Hippocampal formation (tissue), 2 donors: ENCODE data around the gene CAPN1.
"Not testable (repeated sequence)": the region's sequence is repeated elsewhere in the genome, so short reads cannot be mapped to it uniquely, and the experiment has no call there.

ENCODE experiments used
- DNase-seq, 2 donors: peaks; one replicate each; lab custom pipeline; 2025; lab: John Stamatoyannopoulos, UW

CAPN1 gene

GRCh38 chr11:65181569-65182257 is at the start of gene CAPN1:
CAPN1 (plus strand) TSS chr11:65181928; CDS start chr11:65182702, 774 bp downstream.
- peak in 1 of 2 donors; percentile 26 for DNase-seq

DNA sequence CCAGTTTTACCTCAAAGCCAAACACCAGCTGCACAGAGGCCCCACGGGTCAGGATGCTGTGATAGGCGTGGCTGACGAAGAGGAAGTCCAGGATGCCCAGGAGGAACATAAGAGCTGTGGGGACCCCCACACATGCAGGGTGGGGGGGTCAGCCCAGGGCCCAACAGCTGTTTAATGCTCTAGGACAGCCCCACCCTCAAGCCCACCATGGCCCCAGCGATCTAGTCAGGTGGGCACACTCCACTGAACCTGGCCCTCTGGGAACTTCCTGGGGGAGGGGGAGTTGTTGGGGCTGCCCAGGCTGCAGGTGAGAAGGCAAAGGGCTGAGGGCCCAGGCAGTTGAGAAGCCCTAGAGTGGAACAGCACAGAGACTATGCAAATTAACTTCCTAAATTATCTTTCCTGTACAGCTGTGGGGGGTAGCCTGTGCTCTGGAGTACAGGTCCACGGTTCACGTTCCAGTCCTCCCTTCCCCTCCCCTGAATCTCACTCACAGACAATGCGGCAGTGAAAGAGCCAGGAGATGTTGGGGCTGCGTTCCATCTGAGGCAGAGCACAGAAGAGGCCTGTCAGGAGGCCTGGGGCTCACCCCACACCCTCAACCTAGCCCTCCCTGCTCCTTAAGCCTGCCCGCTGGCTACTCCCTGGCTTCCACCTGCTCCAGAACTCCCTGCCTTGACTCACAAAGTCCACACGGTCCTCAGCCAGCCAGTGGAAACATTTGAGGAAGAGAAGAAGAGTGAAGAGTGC is 49.3 kb upstream of the CAPN1 start:
- no peak for DNase-seq

- DNase-seq = no peak
Observed at GRCh38 chr11:65132988-65133700, 48.6 kb upstream of the CAPN1 start.

DNA sequence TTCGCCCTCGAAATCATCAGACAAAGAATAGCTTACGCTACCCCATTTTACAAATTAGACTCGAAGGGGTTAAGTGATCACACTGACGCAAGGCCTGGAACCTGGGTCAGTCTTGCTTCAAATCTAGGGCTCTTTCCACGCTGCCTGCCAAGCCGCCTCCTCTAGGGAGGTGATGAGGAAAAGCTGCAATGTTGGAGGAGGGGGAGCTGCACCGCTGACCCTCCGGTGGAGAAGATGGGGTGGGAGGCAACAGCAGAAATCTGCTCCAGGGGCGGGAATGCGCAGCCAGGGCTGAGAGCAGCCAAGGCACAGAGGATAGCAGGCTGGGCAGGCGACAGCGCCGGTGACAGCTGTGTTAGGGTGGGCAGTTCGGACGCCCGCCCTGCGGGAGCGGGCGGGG is 48.0 kb upstream of the CAPN1 start:
- DNase-seq = no peak

- DNase-seq = peak; percentile 85 to 86
Observed at GRCh38 chr11:65134240-65134951, 47.3 kb upstream of the CAPN1 start, which contains the start of gene SYVN1. SYVN1 (minus strand) TSS chr11:65134519; CDS start chr11:65133601, 918 bp downstream.

- peak; percentile 81 to 90 for DNase-seq
Observed at GRCh38 chr11:65134952-65135632, 46.6 kb upstream of the CAPN1 start.

DNA sequence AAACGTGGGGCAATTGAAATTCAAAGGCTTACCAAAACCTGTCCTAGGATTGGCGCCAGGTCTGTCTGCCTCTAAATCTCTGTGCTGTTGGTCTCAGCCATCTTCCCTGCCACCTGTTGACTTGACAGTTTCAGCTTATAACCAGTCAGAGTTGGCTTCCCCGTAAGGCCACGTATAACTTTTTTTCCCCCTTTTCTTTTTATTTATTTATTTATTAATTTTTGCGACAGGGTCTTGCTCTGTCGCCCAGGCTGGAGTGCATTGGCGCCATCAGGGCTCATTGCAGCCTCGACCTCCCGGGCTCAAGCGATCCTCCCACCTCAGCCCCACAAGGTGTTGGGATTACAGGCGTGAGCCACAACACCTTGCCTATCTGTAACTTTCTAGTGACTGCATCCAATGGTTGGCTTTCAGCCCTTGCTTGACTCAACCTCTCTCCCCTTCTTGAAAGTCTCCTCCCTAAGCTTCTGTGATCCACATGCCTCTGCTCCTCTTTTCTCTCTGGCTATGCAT is 46.0 kb upstream of the CAPN1 start:
- DNase-seq = no peak

DNA sequence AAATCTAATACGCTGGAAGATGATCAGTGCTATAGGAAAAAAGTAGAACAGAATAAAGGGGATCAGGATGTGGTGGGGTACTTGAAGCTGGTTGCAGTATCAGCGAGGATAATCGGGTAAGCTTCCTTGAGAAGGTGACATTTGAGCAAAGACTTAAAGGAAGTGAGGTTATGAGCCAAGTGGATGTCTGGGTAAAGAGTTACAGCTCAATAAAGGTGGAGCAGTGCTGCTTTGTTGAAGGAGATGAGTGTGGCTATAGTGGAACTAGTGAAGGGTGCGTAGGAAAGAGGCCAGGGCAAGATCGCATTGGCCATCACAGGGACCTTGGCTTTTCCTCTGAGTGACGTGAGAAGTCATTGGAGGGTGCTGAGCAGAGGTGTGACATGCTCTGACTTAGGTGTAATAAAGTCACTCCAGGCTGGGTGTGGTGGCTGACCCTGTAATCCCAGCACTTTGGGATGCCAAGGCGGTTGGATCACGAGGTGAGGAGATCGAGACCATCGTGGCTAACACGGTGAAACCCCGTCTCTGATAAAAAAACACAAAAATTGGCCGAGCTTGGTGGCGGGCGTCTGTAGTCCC is 45.1 kb upstream of the CAPN1 start:
- DNase-seq = no peak

DNA sequence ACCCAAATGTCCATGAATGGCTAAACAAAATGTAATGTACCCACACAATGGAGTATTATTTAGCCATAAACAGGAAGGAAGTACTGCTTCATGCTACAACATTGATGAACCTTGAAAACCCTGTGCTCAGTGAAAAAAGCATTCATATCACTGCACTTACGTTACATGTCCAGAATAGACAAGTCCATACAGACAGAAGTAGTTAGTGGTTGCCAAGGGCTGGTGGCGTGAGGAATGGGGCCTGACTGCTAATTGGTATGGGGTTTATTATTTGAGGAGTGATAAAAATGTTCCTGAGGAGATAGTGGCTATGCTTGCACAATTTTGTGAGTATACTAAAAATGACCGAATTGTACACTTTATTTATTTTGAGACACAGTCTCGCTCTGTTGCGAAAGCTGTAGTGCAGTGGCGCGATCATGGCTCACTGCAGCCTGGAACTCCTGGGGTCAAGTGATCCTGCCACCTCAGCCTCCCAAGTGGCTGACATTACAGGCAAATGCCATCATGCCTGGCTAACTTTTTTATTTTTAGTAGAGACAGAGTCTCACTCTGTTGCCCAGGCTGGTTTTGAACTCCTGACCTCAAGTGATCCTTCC is 39.7 kb upstream of the CAPN1 start:
- no peak for DNase-seq

GRCh38 chr11:65147352-65148075 is 34.2 kb upstream of the CAPN1 start:
- no peak for DNase-seq

DNA sequence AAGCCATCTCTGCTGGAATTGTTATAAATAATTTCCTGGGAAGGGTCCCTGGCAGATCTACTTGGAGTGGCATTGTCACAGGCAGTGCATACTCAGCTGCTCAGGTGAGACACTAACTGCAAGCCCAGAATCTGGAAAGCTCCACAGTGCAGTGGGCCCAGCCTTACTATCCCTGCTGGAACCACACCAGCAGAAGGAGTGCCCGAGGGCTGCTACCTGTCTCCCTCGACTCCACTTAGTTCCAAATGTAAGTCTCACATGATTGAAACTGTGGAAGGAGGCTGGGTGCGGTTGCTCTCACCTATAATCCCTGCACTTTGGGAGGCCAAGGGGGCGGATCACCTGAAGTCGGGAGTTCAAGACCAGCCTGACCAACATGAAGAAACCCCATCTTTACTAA is 33.1 kb upstream of the CAPN1 start:
- DNase-seq = no peak

DNA sequence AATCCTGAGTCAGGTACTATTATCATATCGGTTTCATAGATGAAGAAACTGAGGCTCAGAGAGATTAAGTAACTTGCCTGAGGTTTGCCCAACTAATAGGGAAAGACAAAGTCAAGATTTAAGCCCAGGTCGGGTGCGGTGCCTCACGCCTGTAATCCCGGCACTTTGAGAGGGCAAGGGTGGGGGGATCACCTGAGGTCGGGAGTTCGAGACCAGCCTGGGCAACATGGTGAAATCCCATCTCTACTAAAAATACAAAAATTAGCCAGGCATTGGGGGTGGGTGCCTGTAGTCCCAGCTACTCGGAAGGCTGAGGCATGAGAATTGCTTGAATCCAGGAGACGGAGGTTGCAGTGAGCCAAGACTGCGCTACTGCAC is 31.6 kb upstream of the CAPN1 start:
- not testable (repeated sequence) for DNase-seq

- peak; percentile 46 to 48 for DNase-seq
Observed at GRCh38 chr11:65150509-65151299, 31.0 kb upstream of the CAPN1 start.

- no peak for DNase-seq
Observed at GRCh38 chr11:65151331-65151899, 30.3 kb upstream of the CAPN1 start.

DNA sequence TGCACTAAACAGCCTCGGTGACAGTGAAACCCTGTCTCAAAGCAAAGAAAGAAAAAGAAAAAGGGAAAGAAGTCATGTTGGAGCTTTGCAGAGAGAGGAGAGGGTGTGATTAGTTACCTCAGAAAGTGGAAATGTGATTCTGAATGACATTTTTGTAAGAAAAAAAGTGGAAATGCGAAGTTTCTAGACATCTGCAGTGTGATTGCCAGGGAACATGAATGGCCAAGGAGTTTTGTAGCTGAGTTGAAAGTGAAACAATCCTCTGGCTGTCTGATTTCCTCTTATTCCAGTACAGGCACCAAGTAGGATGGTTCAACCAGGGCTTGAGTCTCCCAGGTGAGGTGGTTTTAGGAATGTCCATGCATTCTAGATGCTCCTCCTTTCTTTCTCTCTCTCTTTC is 29.6 kb upstream of the CAPN1 start:
- DNase-seq = no peak

- no peak for DNase-seq
Observed at GRCh38 chr11:65156256-65156655, 25.5 kb upstream of the CAPN1 start.

DNA sequence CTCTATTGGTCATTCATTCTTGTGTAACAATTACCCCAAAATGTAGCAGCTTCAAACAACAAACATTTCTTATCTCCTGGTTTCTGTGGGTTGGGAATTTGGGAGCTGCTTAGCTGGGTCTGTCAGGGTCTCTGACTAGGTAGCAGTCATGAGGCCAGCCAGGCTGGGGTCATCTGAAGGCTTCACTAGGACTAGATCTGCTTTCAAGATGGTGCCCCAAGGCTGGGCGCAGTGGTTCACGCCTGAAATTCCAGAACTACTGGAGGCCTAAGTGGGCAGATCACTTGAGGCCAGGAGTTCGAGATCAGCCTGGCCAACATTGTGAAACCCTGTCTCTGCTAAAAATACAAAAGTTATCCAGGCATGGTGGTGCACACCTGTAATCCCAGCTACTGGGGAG is 24.8 kb upstream of the CAPN1 start:
- DNase-seq = no peak

GRCh38 chr11:65157336-65157735 is 24.4 kb upstream of the CAPN1 start:
- DNase-seq = no peak

GRCh38 chr11:65159012-65159411 is 22.7 kb upstream of the CAPN1 start:
- DNase-seq = no peak
